GM12878 (cell line): ENCODE results near the gene ADAMTS19.

ENCODE experiments used
- POLR2AphosphoS5 ChIP-seq: IDR thresholded peaks from 2 replicates; pipeline ENCODE4 v1.6.1; 2011; ENCODE audit warnings: mild to moderate bottlenecking, low read length, inconsistent platforms
- TF ChIP-seq, protein P1 (sequence below), 3 experiments: IDR thresholded peaks in 2 of 3; conservative IDR thresholded peaks in 1 of 3; 2 replicates each; pipeline ENCODE4 v1.5.1; 2011; ENCODE audit warnings: low read depth in 3 of 3, low read length in 3 of 3, mild to moderate bottlenecking in 3 of 3, control low read depth in 2 of 3, moderate library complexity in 2 of 3, inconsistent platforms in 1 of 3, mixed read lengths in 1 of 3; ENCODE audit not compliant: control insufficient read depth in 2 of 3, insufficient read depth in 1 of 3; ENCODE audit errors: extremely low read depth in 1 of 3

DNA sequence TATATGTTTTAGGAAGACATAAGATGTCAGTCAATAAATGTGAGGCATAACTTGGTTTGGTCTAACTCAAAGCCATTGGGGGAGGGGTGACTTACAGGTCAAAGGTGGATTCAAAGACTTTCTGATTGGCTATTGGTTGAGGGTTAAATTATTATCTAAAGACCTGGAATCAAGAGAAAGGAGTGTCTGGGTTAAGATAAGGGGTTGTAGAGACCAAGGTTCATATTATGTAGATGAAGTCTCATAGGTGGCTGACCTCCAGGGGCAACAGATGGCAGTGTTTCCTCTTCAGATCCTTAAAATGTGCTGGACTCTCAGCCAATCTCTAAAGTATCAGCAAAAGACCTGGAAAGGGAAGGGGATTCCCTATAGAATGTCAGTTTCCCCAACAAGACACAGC, 236.5 kb downstream of the ADAMTS19 start:
- TF ChIP-seq, protein P1, sequence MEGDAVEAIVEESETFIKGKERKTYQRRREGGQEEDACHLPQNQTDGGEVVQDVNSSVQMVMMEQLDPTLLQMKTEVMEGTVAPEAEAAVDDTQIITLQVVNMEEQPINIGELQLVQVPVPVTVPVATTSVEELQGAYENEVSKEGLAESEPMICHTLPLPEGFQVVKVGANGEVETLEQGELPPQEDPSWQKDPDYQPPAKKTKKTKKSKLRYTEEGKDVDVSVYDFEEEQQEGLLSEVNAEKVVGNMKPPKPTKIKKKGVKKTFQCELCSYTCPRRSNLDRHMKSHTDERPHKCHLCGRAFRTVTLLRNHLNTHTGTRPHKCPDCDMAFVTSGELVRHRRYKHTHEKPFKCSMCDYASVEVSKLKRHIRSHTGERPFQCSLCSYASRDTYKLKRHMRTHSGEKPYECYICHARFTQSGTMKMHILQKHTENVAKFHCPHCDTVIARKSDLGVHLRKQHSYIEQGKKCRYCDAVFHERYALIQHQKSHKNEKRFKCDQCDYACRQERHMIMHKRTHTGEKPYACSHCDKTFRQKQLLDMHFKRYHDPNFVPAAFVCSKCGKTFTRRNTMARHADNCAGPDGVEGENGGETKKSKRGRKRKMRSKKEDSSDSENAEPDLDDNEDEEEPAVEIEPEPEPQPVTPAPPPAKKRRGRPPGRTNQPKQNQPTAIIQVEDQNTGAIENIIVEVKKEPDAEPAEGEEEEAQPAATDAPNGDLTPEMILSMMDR (IDR thresholded peaks at IDR 0.05 in 2 of 3, conservative IDR thresholded peaks at IDR 0.05 in 1 of 3; ENCODE audit: control insufficient read depth in 2 of 3, extremely low read depth in 1 of 3, insufficient read depth in 1 of 3, low read depth in 3 of 3, low read length in 3 of 3), result no peak
- no peak for TF ChIP-seq POLR2AphosphoS5
